Transverse colon (tissue), 3 donors: Measurements from ENCODE around the gene GALNT2.

Source experiments
- EP300 ChIP-seq: sonication (generic); formaldehyde crosslinking; IDR thresholded peaks from one replicate; pipeline ENCODE4 v1.6.1; 2017; ENCODE audit warnings: antibody characterized with exemption, low read depth
- TF ChIP-seq, protein P1 (sequence below), 5 experiments: fragments of 200-600 bp in 3 of 5; fragments of 450-650 bp in 2 of 5; sonication (generic) in 3 of 5; IDR thresholded peaks; 1 replicate in 2 of 5; 2 replicates in 3 of 5; pipeline ENCODE4 v1.5.1; 2016 to 2017; ENCODE audit warnings: antibody characterized with exemption in 5 of 5, inconsistent platforms in 3 of 5, mild to moderate bottlenecking in 2 of 5, moderate library complexity in 1 of 5

DNA sequence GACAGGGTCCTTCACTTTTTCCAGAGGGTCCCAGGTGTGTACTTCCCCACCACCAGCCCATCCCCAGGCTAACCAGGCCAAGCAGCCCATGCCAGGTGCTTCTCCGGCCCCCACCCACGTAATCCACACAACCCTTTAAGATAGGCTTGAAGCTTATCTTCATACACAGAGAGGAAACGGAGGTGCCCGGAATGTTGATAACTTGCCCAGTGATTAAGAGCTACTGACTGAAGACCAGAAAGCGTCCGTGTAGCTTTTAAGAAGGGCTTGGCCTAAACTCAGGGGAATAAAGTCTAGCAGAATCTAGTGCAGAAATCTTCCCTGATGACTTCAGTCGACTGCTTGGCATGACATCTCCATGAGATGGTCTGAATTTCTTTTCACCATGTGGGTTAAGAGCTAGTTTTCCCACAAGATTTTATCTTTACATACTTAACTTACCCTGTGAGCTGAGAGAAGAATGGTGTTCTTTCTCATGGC, 138.7 kb downstream of the GALNT2 start:
- TF ChIP-seq EP300, result no peak
- TF ChIP-seq, protein P1, sequence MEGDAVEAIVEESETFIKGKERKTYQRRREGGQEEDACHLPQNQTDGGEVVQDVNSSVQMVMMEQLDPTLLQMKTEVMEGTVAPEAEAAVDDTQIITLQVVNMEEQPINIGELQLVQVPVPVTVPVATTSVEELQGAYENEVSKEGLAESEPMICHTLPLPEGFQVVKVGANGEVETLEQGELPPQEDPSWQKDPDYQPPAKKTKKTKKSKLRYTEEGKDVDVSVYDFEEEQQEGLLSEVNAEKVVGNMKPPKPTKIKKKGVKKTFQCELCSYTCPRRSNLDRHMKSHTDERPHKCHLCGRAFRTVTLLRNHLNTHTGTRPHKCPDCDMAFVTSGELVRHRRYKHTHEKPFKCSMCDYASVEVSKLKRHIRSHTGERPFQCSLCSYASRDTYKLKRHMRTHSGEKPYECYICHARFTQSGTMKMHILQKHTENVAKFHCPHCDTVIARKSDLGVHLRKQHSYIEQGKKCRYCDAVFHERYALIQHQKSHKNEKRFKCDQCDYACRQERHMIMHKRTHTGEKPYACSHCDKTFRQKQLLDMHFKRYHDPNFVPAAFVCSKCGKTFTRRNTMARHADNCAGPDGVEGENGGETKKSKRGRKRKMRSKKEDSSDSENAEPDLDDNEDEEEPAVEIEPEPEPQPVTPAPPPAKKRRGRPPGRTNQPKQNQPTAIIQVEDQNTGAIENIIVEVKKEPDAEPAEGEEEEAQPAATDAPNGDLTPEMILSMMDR (IDR thresholded peaks at IDR 0.05), result no peak
